Measurements from ENCODE around the gene ARHGAP32. TPM values are rescaled to one million over a fixed set of nuclear protein-coding genes. Genes with fewer than 3 reads are reported as not detected.
"Not testable (repeated sequence)": the region's sequence is repeated elsewhere in the genome, so short reads cannot be mapped to it uniquely, and the experiment has no call there.

Gene ARHGAP32
- total RNA-seq, 1 donor from 2014 or later: 15.2 TPM

DNA sequence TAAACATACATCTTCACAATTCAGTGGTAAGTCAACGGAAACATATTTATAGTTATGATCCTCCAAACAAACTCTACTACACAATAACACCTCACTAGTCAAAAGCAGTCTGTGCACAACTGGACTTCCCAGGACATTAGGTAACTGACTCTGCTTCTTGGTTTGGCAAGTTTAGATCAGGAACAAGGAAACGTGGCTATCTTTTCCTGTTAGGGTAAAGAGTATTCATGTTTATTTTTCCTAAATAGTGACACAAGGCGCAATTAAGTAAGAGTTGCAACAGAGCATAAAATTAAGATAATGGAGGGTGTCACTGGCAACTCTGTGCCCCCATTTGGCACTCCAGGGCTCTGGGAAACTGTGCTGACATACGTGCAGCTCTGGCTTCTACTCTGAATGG, 179.2 kb downstream of the ARHGAP32 start:
- DNase-seq (ENCODE audit: extremely low spot score, unreplicated experiment): no peak
- no peak overlapping the region for H3K4me3 Mint-ChIP-seq (ENCODE audit: unreplicated experiment)
- H3K27ac Mint-ChIP-seq (ENCODE audit: unreplicated experiment): no peak overlapping the region
- H3K9me3 Mint-ChIP-seq (ENCODE audit: unreplicated experiment): no peaks in the 10 kb centered on the region
- peaks cover 2% of the 10 kb centered on the region for H3K36me3 Mint-ChIP-seq (ENCODE audit: unreplicated experiment)
- H3K4me1 Mint-ChIP-seq (ENCODE audit: unreplicated experiment): no peaks in the 10 kb centered on the region
- TF ChIP-seq, protein P1, sequence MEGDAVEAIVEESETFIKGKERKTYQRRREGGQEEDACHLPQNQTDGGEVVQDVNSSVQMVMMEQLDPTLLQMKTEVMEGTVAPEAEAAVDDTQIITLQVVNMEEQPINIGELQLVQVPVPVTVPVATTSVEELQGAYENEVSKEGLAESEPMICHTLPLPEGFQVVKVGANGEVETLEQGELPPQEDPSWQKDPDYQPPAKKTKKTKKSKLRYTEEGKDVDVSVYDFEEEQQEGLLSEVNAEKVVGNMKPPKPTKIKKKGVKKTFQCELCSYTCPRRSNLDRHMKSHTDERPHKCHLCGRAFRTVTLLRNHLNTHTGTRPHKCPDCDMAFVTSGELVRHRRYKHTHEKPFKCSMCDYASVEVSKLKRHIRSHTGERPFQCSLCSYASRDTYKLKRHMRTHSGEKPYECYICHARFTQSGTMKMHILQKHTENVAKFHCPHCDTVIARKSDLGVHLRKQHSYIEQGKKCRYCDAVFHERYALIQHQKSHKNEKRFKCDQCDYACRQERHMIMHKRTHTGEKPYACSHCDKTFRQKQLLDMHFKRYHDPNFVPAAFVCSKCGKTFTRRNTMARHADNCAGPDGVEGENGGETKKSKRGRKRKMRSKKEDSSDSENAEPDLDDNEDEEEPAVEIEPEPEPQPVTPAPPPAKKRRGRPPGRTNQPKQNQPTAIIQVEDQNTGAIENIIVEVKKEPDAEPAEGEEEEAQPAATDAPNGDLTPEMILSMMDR (IDR thresholded peaks at IDR 0.05): no peak
- H3K27me3 Mint-ChIP-seq (ENCODE audit: unreplicated experiment): no peaks in the 10 kb centered on the region

DNA sequence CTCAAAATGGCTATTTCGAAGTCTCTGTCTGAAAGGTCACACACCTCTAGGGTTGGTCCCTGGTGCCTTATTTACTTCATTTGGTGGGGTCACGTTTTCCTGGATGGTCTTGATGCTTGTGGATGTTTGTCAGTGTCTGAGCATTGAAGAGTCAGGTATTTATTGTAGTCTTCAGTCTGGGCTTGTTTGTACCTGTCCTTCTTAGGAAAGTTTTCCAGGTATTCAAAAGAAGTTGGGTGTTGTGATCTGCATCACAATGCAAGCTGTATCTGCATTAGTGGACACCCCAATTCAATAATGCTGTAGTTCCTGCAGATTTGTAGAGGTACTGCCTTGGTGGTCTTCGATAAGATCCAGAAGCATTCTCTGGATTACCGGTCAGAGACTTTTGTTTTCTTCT, 186.0 kb downstream of the ARHGAP32 start:
- Mint-ChIP-seq H3K27ac (ENCODE audit: unreplicated experiment) (no peak overlapping the region), H3K4me3 (ENCODE audit: unreplicated experiment) (no peak overlapping the region), H3K27me3 (ENCODE audit: unreplicated experiment) (no peaks in the 10 kb centered on the region), H3K4me1 (ENCODE audit: unreplicated experiment) (no peaks in the 10 kb centered on the region), H3K36me3 (ENCODE audit: unreplicated experiment) (no peaks in the 10 kb centered on the region), H3K9me3 (ENCODE audit: unreplicated experiment) (peaks cover 21% of the 10 kb centered on the region)
- DNase-seq (ENCODE audit: extremely low spot score, unreplicated experiment): no peak
- TF ChIP-seq, protein P1 (IDR thresholded peaks at IDR 0.05): no peak

DNA sequence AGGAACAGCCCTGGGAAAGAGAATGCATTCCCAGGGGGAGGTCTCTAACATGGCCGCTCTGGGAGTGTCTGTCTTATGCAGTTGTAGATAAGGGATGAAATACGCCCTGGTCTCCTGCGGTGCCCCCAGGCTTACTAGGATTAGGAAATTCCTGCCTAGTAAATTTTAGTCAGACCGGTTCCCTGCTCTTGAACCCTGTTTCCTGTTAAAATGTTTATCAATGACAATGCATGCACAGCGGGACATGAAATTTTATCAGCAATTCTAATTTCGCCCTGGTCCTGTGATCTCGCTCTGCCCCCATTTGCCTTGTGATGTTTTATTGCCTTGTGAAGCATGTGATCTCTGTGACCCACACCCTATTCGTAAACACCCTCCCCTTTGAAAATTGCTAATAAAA, 193.0 kb downstream of the ARHGAP32 start:
- H3K27me3 Mint-ChIP-seq (ENCODE audit: unreplicated experiment); H3K4me3 Mint-ChIP-seq (ENCODE audit: unreplicated experiment); H3K27ac Mint-ChIP-seq (ENCODE audit: unreplicated experiment); H3K4me1 Mint-ChIP-seq (ENCODE audit: unreplicated experiment); DNase-seq (ENCODE audit: extremely low spot score, unreplicated experiment): not testable (repeated sequence)
- peaks cover 15% of the 10 kb centered on the region for H3K36me3 Mint-ChIP-seq (ENCODE audit: unreplicated experiment)
- H3K9me3 Mint-ChIP-seq (ENCODE audit: unreplicated experiment): peaks cover 39% of the 10 kb centered on the region

GRCh38 chr11:128988242-128988970, 203.7 kb downstream of the ARHGAP32 start:
- Mint-ChIP-seq H3K27me3 (ENCODE audit: unreplicated experiment) (no peaks in the 10 kb centered on the region), H3K4me1 (ENCODE audit: unreplicated experiment) (no peaks in the 10 kb centered on the region), H3K36me3 (ENCODE audit: unreplicated experiment) (peaks cover 7% of the 10 kb centered on the region), H3K4me3 (ENCODE audit: unreplicated experiment) (no peak overlapping the region), H3K9me3 (ENCODE audit: unreplicated experiment) (no peaks in the 10 kb centered on the region), H3K27ac (ENCODE audit: unreplicated experiment) (no peak overlapping the region)
- DNase-seq (ENCODE audit: extremely low spot score, unreplicated experiment): no peak
- TF ChIP-seq, protein P1 (IDR thresholded peaks at IDR 0.05): no peak

- Mint-ChIP-seq H3K4me3 (ENCODE audit: unreplicated experiment) (no peak overlapping the region), H3K9me3 (ENCODE audit: unreplicated experiment) (no peaks in the 10 kb centered on the region), H3K36me3 (ENCODE audit: unreplicated experiment) (peaks cover 12% of the 10 kb centered on the region)
Measured at GRCh38 chr11:128985880-128986279, 206.2 kb downstream of the ARHGAP32 start.

More at GRCh38 chr11:128985880-128986279, 206.2 kb downstream of the ARHGAP32 start:
- Mint-ChIP-seq H3K27me3 (ENCODE audit: unreplicated experiment) (no peaks in the 10 kb centered on the region), H3K4me1 (ENCODE audit: unreplicated experiment) (no peaks in the 10 kb centered on the region), H3K27ac (ENCODE audit: unreplicated experiment) (no peak overlapping the region)
- DNase-seq (ENCODE audit: extremely low spot score, unreplicated experiment): no peak
- TF ChIP-seq, protein P1 (IDR thresholded peaks at IDR 0.05): no peak

Data from osteocyte (in vitro differentiated cells).